ENCODE measurements around the gene ACTN4. TPM values are rescaled to one million over a fixed set of nuclear protein-coding genes. Genes with fewer than 3 reads are reported as not detected.

Gene ACTN4
- total and polyA plus RNA-seq, 2 of the 4 experiments (the other 2 are of a cell fraction) = 541 to 659 TPM

DNA sequence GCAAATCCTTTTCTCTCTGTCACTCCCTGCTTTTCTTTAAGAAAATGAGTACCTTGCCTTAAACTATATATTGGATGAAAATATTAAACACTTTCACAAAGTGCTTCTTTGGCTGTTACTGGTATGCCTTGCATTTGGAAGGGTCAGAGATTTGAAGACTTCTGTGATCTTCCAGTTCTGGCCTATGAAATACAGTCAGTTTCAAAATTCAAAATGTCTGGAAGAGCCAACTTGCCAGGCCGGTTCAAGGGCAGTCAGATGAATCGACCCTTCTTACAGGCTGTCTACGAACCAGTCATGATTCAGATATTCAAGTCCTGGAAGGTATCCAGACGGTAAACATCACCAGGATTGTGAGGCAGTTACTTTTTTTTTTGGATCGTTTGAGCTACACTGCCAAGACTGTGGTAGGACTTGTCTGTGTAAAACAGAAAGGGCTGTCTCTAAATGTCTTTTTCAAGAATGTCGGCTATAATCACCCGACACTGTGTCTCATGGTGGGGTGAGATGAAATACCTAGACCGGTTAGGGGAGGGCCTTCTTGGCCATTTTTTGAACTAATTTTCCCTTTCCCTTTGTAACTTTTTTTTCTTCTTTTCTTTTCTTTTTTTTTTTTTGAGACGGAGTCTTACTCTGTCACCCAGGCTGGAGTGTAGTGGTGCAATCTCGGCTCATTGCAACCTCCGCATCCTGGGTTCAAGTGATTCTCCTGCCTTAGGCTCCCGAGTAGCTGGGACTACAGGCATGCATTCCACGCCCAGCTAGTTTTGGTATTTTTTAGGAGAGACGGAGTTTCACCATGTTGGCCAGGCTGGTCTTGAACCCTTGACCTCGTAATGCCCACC, 11.2 kb downstream of the ACTN4 start:
- peak overlapping the region; percentile 92 for H3K23ac ChIP-seq (ENCODE audit: low read depth, low read length)
- peaks cover 46% of the 10 kb centered on the region for H4K20me1 ChIP-seq (ENCODE audit: insufficient read depth, low read length)
- H4K91ac ChIP-seq (ENCODE audit: insufficient read depth, low read depth, low read length) = peak overlapping the region; percentile 97
- intact Hi-C loops (cut with micrococcal nuclease) (loop anchor here (1.0 to 5.0 kb wide), 2 partner anchors 9 to 174 kb away; partner anchors contain the start of gene ECH1), in situ Hi-C loops (cut with MboI; ENCODE audit: low sequenced_read_pairs) (no loop called here), dilution Hi-C loops (cut with HindIII; ENCODE audit: low sequenced_read_pairs, unreplicated experiment) (no loop called here)
- peak overlapping the region; percentile 99 for H2AK5ac ChIP-seq (ENCODE audit: low read depth, low read length)
- DNase-seq = peak; percentile 100
- no peaks in the 10 kb centered on the region for H3K9me3 ChIP-seq (ENCODE audit: control insufficient read depth, insufficient read depth, low read length)
- peak overlapping the region; percentile 98 for H3K14ac ChIP-seq (replicated peaks; ENCODE audit: low read depth, low read length)
- 0% methylated on average over 2 of the region's 15 CpGs; no CpG with 5 or more reads in 1 of the 2 experiments for WGBS, 2 experiments (ENCODE audit: extremely low coverage in 2 of 2, insufficient read length in 1 of 2)
- peak overlapping the region; percentile 97 for H3K27ac ChIP-seq (ENCODE audit: insufficient read depth, low read length)
- peak overlapping the region; percentile 70 for H3K4me2 ChIP-seq (ENCODE audit: low read depth, low read length)
- H4K5ac ChIP-seq (ENCODE audit: low read depth, low read length) = peak overlapping the region; percentile 92
- H3K4me3 ChIP-seq (ENCODE audit: insufficient read depth, low read depth, low read length) = peak overlapping the region; percentile 17; the same call in 1 of the 2 replicates
- peaks cover 34% of the 10 kb centered on the region for H3K9me1 ChIP-seq (ENCODE audit: insufficient read depth, low read length)
- peak overlapping the region; percentile 96; the same call in 2 of the 3 replicates for H2BK15ac ChIP-seq (ENCODE audit: low read depth, low read length)
- peaks cover 44% of the 10 kb centered on the region for H3K4me1 ChIP-seq (ENCODE audit: control insufficient read depth, insufficient read depth, low read length)
- no peaks in the 10 kb centered on the region for H3K27me3 ChIP-seq (ENCODE audit: control insufficient read depth, insufficient read depth, low read length)
- H4K8ac ChIP-seq (ENCODE audit: low read depth in 2 of 2, low read length in 2 of 2) = peak overlapping the region; percentile 78 to 93
- H2BK120ac ChIP-seq (ENCODE audit: low read depth, low read length) = peak overlapping the region; percentile 99
- TSS peak; percentile 25 for BruUV-seq (replicated peaks)
- no peak overlapping the region for H2AFZ ChIP-seq (replicated peaks; ENCODE audit: low read length, poor library complexity)
- H2BK20ac ChIP-seq (ENCODE audit: low read depth, low read length) = peak overlapping the region; percentile 95
- H3K56ac ChIP-seq (ENCODE audit: extremely low read depth, insufficient read depth, low read length) = peak overlapping the region; percentile 95
- H2BK5ac ChIP-seq (ENCODE audit: low read depth, low read length, poor library complexity, severe bottlenecking) = peak overlapping the region; percentile 99
- ChIA-PET CTCF (interaction anchor here (0.9 to 1.2 kb wide), 2 partner anchors 23 to 33 kb away, joined by 3 to 4 read pairs; no protein-coding TSS in a partner anchor), POLR2A (ENCODE audit: unreplicated experiment) (interaction anchor here (0.6 to 1.9 kb wide), 3 partner anchors 11 to 35 kb away, joined by 3 to 17 read pairs (median 6); no protein-coding TSS in a partner anchor)
- H3K36me3 ChIP-seq (ENCODE audit: control insufficient read depth, insufficient read depth, low read length) = peaks cover 19% of the 10 kb centered on the region
- peak overlapping the region; percentile 76 for H3K9ac ChIP-seq (ENCODE audit: low read depth, low read length)
- H3K4ac ChIP-seq (ENCODE audit: low read depth, low read length) = peak overlapping the region; percentile 99
- H3K18ac ChIP-seq (ENCODE audit: low read depth, low read length) = peak overlapping the region; percentile 90
- H3K79me1 ChIP-seq (ENCODE audit: low read depth in 1 of 2, low read length in 2 of 2) = peaks cover 0 to 56% of the 10 kb centered on the region in 2 experiments; a peak in 2 of 4 replicates
- peak; percentile 7; the same call in 1 of the 2 replicates for TF ChIP-seq SMC3 (IDR thresholded peaks at IDR 0.05; ENCODE audit: low read depth, low read length)
- TF ChIP-seq CEBPB (IDR thresholded peaks at IDR 0.05; ENCODE audit: low read depth, low read length) = no peak
- TF ChIP-seq RFX5 (IDR thresholded peaks at IDR 0.05; ENCODE audit: low read depth, low read length) = no peak
- peak; percentile 74; the same call in 1 of the 2 replicates for TF ChIP-seq POLR2A (IDR thresholded peaks at IDR 0.05; ENCODE audit: low read depth, low read length)
- peak; percentile 83 for TF ChIP-seq FOS (IDR thresholded peaks at IDR 0.05; ENCODE audit: low read depth, low read length)
- TF ChIP-seq, protein P1, sequence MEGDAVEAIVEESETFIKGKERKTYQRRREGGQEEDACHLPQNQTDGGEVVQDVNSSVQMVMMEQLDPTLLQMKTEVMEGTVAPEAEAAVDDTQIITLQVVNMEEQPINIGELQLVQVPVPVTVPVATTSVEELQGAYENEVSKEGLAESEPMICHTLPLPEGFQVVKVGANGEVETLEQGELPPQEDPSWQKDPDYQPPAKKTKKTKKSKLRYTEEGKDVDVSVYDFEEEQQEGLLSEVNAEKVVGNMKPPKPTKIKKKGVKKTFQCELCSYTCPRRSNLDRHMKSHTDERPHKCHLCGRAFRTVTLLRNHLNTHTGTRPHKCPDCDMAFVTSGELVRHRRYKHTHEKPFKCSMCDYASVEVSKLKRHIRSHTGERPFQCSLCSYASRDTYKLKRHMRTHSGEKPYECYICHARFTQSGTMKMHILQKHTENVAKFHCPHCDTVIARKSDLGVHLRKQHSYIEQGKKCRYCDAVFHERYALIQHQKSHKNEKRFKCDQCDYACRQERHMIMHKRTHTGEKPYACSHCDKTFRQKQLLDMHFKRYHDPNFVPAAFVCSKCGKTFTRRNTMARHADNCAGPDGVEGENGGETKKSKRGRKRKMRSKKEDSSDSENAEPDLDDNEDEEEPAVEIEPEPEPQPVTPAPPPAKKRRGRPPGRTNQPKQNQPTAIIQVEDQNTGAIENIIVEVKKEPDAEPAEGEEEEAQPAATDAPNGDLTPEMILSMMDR (conservative IDR thresholded peaks at IDR 0.05; ENCODE audit: low read depth, low read length) = no peak
- peak; percentile 38; the same call in 1 of the 2 replicates for TF ChIP-seq BHLHE40 (IDR thresholded peaks at IDR 0.05; ENCODE audit: low read depth, low read length)
- TF ChIP-seq NFE2L2 (IDR thresholded peaks at IDR 0.05; ENCODE audit: low read depth, low read length) = no peak
- TF ChIP-seq RAD21 (IDR thresholded peaks at IDR 0.05; ENCODE audit: low read length) = peak; percentile 30; the same call in 1 of the 2 replicates
- H2AK9ac ChIP-seq (replicated peaks; ENCODE audit: low read depth, low read length, poor library complexity) = peak overlapping the region; percentile 71
- ATAC-seq (ENCODE audit: low read depth) = peak; percentile 67

All from IMR-90 (cell line).